GM21619 (cell line): ENCODE measurements around the gene IL26.
"Not testable (repeated sequence)": the region's sequence is repeated elsewhere in the genome, so short reads cannot be mapped to it uniquely, and the experiment has no call there.

Source experiments
- ATAC-seq: cut with Tn5 transposase; IDR thresholded peaks from one replicate; pipeline ENCODE4 v1.9.1; 2021; ENCODE audit not compliant: unreplicated experiment

Gene IL26

GRCh38 chr12:68200854-68201253 is 24.8 kb downstream of the IL26 start:
- ATAC-seq = no peak

- ATAC-seq = no peak
Observed at GRCh38 chr12:68199127-68199526, 26.5 kb downstream of the IL26 start.

- no peak for ATAC-seq
Observed at GRCh38 chr12:68198507-68199086, 27.0 kb downstream of the IL26 start.

- no peak for ATAC-seq
Observed at GRCh38 chr12:68190301-68190700, 35.3 kb downstream of the IL26 start.

GRCh38 chr12:68189821-68190242 is 35.8 kb downstream of the IL26 start:
- ATAC-seq = no peak

- ATAC-seq = no peak
Observed at GRCh38 chr12:68185598-68185997, 40.0 kb downstream of the IL26 start.

- peak; percentile 57 for ATAC-seq
Observed at GRCh38 chr12:68180792-68181744, 44.5 kb downstream of the IL26 start.

- ATAC-seq = no peak
Observed at GRCh38 chr12:68178774-68179439, 46.7 kb downstream of the IL26 start.

GRCh38 chr12:68178184-68178583 is 47.4 kb downstream of the IL26 start:
- ATAC-seq = no peak

- ATAC-seq = no peak
Observed at GRCh38 chr12:68177562-68177961, 48.0 kb downstream of the IL26 start.

GRCh38 chr12:68176257-68176656 is 49.4 kb downstream of the IL26 start:
- no peak for ATAC-seq

- peak; percentile 87 for ATAC-seq
Observed at GRCh38 chr12:68175557-68176061, 50.0 kb downstream of the IL26 start.

- ATAC-seq = not testable (repeated sequence)
Observed at GRCh38 chr12:68174761-68175160, 50.8 kb downstream of the IL26 start.

GRCh38 chr12:68173792-68174191 is 51.8 kb downstream of the IL26 start:
- ATAC-seq = no peak

GRCh38 chr12:68170726-68171125 is 54.9 kb downstream of the IL26 start:
- ATAC-seq = no peak

- no peak for ATAC-seq
Observed at GRCh38 chr12:68169213-68169889, 56.3 kb downstream of the IL26 start.

GRCh38 chr12:68166317-68166831 is 59.2 kb downstream of the IL26 start:
- no peak for ATAC-seq

- peak; percentile 67 for ATAC-seq
Observed at GRCh38 chr12:68163560-68164081, 62.0 kb downstream of the IL26 start.

- ATAC-seq = no peak
Observed at GRCh38 chr12:68162374-68162773, 63.2 kb downstream of the IL26 start.

- ATAC-seq = peak; percentile 51
Observed at GRCh38 chr12:68159681-68160304, 65.8 kb downstream of the IL26 start, which contains the start of gene IFNG. IFNG (minus strand) TSS chr12:68159740; CDS start chr12:68159615, 125 bp downstream.
